A673 (cell line): ENCODE measurements around the gene MYO5B. TPM values are rescaled to one million over a fixed set of nuclear protein-coding genes. Genes with fewer than 3 reads are reported as not detected.

Experiments used
- BruUV-seq: library from RNA; stranded (reverse); fragments of 400-500 nt; replicated peaks from 2 replicates; lab custom pipeline; 2021; lab: Mats Ljungman, UMichigan
- CTCF ChIA-PET: fragments of 300-600 bp; sonication (Branson Sonifier 250); formaldehyde crosslinking; loops from one replicate; lab custom pipeline; 2022; ENCODE audit warnings: antibody characterized with exemption; lab: Charles Lee
- POLR2A ChIA-PET: fragments of 300-600 bp; sonication (Branson Sonifier 250); formaldehyde crosslinking; loops from one replicate; lab custom pipeline; 2022; ENCODE audit warnings: antibody characterized with exemption; ENCODE audit not compliant: low non-redundant PET; lab: Charles Lee
- DNase-seq: peaks from one replicate; pipeline ENCODE4 v3.0.0-alpha.2; 2015; ENCODE audit warnings: low spot score
- H3K27ac ChIP-seq: fragments of 200-600 bp; sonication (generic); 2 replicates; pipeline ENCODE4 v1.5.1; 2016; ENCODE audit warnings: mixed run types, low read depth, mild to moderate bottlenecking, mixed read lengths, antibody characterized with exemption, low read length; ENCODE audit not compliant: poor library complexity, severe bottlenecking
- H3K27me3 ChIP-seq: fragments of 200-600 bp; sonication (generic); replicated peaks from 2 replicates; pipeline ENCODE4 v1.6.1; 2017; ENCODE audit warnings: mixed run types, low read depth, mild to moderate bottlenecking, mixed read lengths, antibody characterized with exemption, low read length; ENCODE audit not compliant: insufficient read depth, poor library complexity
- H3K36me3 ChIP-seq: fragments of 200-600 bp; sonication (generic); 2 replicates; pipeline ENCODE4 v1.6.1; 2016; ENCODE audit warnings: mixed run types, mild to moderate bottlenecking, mixed read lengths, antibody characterized with exemption, low read length; ENCODE audit not compliant: insufficient read depth, poor library complexity, severe bottlenecking
- H3K4me1 ChIP-seq: fragments of 200-600 bp; sonication (generic); 2 replicates; pipeline ENCODE4 v1.6.1; 2017; ENCODE audit warnings: mixed run types, mild to moderate bottlenecking, mixed read lengths, antibody characterized with exemption, low read length; ENCODE audit not compliant: insufficient read depth, poor library complexity, severe bottlenecking
- H3K4me3 ChIP-seq: fragments of 200-600 bp; sonication (generic); 2 replicates; pipeline ENCODE4 v1.5.1; 2016; ENCODE audit warnings: low read depth, mixed run types, mild to moderate bottlenecking, mixed read lengths, low read length; ENCODE audit not compliant: poor library complexity, severe bottlenecking
- H3K9me3 ChIP-seq: fragments of 200-600 bp; sonication (generic); 2 replicates; pipeline ENCODE4 v1.6.1; 2016; ENCODE audit warnings: mixed run types, low read depth, mild to moderate bottlenecking, mixed read lengths, antibody characterized with exemption, low read length; ENCODE audit not compliant: poor library complexity, severe bottlenecking
- CTCF ChIP-seq: fragments of 300-800, 200-600 bp; sonication (generic); conservative IDR thresholded peaks from 2 replicates; pipeline ENCODE4 v1.5.1; 2017; ENCODE audit warnings: low read depth, mild to moderate bottlenecking, antibody characterized with exemption, low read length, moderate library complexity, mixed read lengths
- EZH2 ChIP-seq: fragments of 200-600 bp; sonication (generic); IDR thresholded peaks from 2 replicates; pipeline ENCODE4 v1.6.1; 2017; ENCODE audit warnings: borderline replicate concordance, low read depth, mild to moderate bottlenecking, mixed read lengths, antibody characterized with exemption, low read length; ENCODE audit not compliant: poor library complexity, severe bottlenecking
- intact Hi-C: fragments of 100-400 bp; cut with micrococcal nuclease; formaldehyde crosslinking; loops from one replicate; pipeline ENCODE4 v1.10.0; 2022; ENCODE audit not compliant: unreplicated experiment
- total RNA-seq: library from RNA; stranded (reverse); gene quantifications from 2 replicates; pipeline ENCODE4 v1.2.3, GENCODE V29; 2021

MYO5B gene
- total RNA-seq, 1 experiment from 2014 or later: 0.30 TPM

DNA sequence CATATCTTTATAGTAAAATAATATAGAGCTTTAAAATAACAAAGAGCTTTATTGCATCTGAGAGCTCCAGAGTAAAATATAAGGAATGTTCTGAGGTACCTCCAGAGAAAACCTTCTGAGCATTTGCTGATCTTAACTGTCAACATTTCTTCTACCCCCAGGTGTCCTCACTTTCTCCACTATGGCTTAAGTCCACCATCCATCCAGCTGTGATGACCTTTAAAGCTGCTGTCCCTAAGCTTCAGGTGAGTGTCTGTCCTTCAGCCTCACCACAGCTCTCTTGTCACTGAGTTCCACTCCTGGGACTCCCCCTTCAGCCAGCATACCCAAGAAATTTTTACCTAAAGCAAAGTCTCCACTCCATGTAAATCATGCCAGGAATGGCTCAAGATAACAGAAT is 137.9 kb downstream of the MYO5B start:
- H3K4me3 ChIP-seq: no peak overlapping the region
- H3K4me1 ChIP-seq: no peaks in the 10 kb centered on the region
- ChIA-PET CTCF (no interaction called here), POLR2A (no interaction called here)
- H3K36me3 ChIP-seq: no peaks in the 10 kb centered on the region
- BruUV-seq: no TSS peak
- intact Hi-C loops: no loop called here
- H3K27ac ChIP-seq: no peak overlapping the region
- no peak for DNase-seq
- TF ChIP-seq CTCF: no peak
- TF ChIP-seq EZH2: no peak
- H3K9me3 ChIP-seq: no peaks in the 10 kb centered on the region
- H3K27me3 ChIP-seq: peaks cover 53% of the 10 kb centered on the region

DNA sequence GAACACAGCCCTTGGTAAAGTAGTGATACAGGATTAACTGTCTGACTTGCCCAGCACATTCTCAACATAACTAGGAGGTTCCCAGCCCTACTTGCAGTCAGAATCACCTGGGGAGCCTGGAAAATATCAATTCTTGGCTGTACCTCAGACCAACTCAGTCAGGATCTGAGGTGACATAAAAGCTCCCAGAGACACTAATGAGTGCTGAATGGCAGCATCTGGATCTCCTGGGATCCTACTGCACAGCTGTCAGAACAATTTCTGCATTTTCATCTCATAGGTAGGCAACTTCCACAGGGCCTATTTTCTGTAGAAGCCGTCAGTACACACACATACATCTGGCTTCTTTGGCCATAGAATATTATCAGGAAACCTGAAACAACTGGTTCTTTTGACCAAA is 138.8 kb downstream of the MYO5B start:
- no peaks in the 10 kb centered on the region for H3K36me3 ChIP-seq
- no TSS peak for BruUV-seq
- no peak for DNase-seq
- no peak overlapping the region for H3K4me3 ChIP-seq
- H3K4me1 ChIP-seq: no peaks in the 10 kb centered on the region
- ChIA-PET POLR2A (no interaction called here), CTCF (interaction anchor here (0.5 kb wide), 1 partner anchor 139 kb away, joined by 3 read pairs; no protein-coding TSS in a partner anchor)
- no peaks in the 10 kb centered on the region for H3K9me3 ChIP-seq
- intact Hi-C loops: no loop called here
- no peak for TF ChIP-seq EZH2
- TF ChIP-seq CTCF: no peak
- H3K27ac ChIP-seq: no peak overlapping the region
- H3K27me3 ChIP-seq: peaks cover 51% of the 10 kb centered on the region

DNA sequence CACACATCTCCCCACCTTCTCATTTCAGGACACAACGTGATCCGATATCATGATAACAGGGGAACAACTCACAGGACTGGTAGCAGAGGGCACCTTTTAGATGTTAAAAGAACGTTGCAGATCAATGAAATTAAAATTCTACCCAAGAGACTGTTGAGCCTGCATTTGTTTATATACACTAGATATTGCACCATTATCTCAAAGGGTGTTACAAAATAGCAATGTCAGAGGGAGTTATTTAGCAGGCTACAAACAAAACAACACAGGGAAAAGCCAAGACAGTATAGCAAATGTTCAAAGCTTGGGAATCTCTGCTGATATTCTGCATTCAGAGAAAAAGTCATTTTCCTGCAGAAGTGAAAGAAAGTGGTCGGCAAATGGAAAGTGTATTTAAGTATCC is 139.5 kb downstream of the MYO5B start:
- ChIA-PET POLR2A (no interaction called here), CTCF (no interaction called here)
- H3K27me3 ChIP-seq: peaks cover 45% of the 10 kb centered on the region
- intact Hi-C loops: no loop called here
- no peaks in the 10 kb centered on the region for H3K36me3 ChIP-seq
- no peak overlapping the region for H3K4me3 ChIP-seq
- H3K4me1 ChIP-seq: no peaks in the 10 kb centered on the region
- BruUV-seq: no TSS peak
- DNase-seq: no peak
- H3K9me3 ChIP-seq: no peaks in the 10 kb centered on the region
- TF ChIP-seq CTCF (no peak), EZH2 (no peak)
- no peak overlapping the region for H3K27ac ChIP-seq
